Measurements from ENCODE around the gene ZNF516.

The ZNF516 gene

DNA sequence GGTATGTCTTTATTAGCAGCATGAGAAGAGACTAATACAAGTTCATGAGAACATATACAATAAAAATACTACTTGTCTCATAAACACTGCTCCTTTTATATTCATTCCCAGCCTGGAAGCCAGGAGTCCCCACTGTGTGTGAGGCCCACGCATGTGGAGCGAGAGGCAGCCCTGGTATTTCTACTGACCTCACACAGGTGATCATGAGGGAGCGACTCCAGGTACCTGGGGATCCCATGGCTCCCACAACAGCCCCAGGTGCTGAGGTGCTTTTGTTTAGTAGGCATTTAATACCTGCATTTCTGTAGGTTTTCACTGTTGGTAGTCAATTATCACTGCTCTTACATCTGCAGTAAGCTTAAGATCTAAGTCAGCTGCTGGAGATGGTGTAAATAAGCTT is 75.2 kb downstream of the ZNF516 start:
- no peak for DNase-seq

GRCh38 chr18:76416911-76417310 is 78.1 kb downstream of the ZNF516 start:
- DNase-seq = no peak

DNA sequence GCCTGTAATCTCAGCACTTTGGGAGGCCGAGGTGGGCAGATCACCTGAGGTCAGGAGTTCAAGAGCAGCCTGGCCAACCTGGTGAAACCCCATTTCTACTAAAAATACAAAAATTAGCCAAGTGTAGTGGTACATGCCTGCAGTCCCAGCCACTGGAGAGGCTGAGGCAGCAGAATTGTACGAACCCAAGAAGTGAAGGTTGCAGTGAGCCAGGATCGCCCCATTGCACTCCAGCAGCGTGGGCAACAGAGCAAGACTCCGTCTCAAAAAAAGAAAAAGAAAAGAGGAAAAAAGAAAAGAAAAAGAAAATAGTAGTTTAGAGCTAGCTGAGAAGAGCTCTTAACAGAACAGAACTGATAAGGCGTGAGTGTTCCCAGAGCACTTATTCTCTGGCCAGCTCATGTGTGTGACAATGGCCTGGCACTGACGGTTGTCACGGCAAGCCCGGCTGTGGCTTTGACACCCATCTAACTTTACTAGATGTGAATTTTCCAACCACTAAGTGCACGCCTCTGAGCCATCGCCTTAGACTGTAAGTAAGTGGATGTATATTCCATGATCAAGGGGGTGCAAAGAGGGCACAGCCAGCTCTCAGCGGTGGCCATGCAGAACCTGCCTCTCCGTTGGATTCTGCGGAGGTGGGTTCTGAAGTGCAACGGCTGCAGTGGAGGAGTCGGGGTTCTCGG is 80.0 kb downstream of the ZNF516 start:
- no peak for DNase-seq

GRCh38 chr18:76412818-76413565 is 82.0 kb downstream of the ZNF516 start:
- DNase-seq = no peak

DNA sequence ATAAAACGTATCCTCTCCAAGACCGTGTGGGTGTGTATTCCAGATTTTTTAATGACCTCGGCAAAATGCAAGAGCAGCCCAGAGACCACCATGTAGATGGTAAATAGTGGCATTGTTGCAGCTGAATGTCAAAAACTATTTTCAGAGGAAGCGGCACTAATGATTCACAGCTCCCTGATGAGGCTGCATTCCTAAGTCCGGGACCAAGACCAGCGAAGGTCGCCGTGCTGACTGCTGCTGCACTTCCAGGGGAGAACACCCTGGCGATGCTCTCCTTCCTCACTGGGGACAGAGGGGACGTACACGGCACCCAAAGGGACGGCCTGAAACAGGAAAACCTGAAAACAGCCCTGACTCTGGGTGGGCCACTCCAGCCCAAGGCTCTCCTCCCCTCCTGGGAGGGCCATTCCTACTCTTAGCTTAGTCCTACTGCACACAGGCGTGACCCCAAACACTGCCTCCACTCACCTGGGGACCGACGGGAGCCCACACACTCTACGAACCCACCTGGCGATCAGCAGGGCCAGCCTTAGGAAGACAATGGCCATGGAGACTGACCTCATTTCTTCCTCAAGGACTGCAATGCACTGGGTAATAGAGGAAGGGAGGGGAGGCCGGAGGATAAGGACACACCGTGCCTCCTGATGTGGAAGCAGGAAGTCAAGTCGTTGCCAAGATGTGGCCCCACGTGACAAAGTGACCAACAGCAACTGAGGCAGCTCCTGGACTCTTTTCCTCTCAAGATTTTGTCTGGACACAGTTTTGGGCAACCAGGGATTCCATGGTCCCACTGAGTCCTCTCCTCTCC is 82.8 kb downstream of the ZNF516 start:
- no peak for DNase-seq

DNA sequence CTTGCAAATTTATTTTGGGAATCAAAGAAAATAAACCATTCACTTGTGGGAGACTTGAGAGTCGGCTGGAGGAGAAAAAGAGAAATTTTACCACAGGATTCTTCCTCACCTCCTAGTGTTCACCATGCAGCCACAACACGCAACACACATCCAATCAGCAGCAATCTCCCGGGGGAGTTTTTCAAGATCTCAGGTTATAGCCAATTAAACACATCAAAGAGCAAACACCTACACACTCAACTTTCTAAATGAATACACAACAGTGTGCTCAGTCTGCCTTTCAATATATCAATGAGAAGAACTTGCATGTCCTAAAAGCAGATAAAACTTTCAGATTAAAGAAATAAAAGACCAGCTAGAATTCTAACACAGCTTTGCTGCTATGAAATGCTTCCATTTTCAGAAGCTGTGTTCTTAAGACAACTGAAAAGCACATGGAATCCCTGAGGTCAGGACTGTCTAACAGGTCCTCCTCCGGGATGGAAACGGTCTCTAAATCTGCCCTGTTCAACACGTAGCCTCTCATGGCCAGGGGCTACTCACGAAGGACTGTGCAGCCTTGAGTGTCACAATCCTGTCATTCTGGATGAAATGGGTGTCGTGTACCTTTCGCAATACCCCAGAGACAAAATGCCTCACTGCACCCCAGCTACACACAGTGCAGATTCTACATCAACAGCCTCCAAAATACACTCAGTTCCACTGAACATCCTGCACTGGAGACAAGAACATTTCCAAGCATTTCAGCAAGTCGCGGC is 84.2 kb downstream of the ZNF516 start:
- DNase-seq = no peak

GRCh38 chr18:76410033-76410432 is 85.0 kb downstream of the ZNF516 start:
- DNase-seq = no peak

DNA sequence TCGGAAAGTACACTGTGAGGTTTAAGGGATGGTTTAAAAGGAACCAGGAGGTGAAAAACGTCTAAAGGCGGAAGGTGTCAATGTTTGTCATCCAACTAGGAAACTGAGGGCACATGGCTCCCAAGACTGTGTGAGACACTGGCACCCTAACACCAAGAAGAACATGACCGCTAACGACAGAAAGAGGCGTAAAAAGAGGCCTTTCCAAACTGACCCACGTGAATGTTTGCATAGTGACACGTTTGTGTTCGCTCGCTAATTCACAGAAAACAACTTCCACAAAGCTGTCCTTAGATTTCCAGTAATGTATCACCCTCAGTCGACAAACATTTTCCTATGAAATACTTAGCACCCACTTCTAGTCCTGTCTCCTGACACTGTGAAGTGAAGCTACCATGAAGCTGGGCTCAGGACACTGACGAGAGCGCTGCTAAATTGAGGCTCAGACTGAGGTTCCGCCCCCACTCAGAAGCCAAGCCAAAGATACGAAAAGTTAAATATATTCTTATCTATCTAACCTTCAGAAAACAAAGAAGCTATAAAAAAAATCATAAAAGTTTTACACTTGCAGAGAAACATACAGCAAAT is 86.5 kb downstream of the ZNF516 start:
- DNase-seq = no peak

- no peak for DNase-seq
These were observed 87.4 kb downstream of the ZNF516 start for GRCh38 chr18:76407681-76408080.

- no peak for DNase-seq
These were observed 88.3 kb downstream of the ZNF516 start for GRCh38 chr18:76406791-76407190.

DNA sequence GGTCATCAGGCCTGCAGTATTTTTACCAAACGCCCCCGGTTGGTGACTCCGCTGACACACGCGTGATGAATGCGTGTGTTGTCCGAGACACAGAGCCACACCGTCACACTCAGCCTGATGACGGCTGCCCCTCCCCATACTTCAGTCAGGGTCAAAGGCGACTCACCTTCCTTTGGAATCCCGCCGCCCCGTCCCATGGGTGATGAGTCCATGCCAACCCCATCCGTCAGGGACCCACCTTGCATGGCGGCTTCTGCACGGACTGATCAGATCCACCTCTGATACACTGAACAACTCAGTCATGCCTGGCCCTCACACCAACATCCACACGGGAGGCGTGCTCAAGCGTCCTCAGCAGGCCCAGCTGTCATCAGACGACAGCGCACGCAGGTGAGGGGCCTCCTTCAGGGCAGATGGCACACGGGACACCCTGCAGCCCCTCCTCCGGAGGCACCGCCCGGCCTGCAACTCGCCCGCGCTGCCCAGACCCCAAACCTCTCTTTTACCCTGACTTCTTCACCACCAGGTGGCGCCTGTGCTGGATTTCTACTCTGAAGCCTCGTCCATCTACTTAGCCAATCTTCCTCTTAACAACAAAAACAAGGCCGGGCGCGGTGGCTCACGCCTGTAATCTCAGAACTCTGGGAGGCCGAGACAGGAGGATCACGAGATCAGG is 89.2 kb downstream of the ZNF516 start:
- peak; percentile 53 to 59 for DNase-seq

- DNase-seq = no peak
These were observed 89.8 kb downstream of the ZNF516 start for GRCh38 chr18:76405280-76405679.

DNA sequence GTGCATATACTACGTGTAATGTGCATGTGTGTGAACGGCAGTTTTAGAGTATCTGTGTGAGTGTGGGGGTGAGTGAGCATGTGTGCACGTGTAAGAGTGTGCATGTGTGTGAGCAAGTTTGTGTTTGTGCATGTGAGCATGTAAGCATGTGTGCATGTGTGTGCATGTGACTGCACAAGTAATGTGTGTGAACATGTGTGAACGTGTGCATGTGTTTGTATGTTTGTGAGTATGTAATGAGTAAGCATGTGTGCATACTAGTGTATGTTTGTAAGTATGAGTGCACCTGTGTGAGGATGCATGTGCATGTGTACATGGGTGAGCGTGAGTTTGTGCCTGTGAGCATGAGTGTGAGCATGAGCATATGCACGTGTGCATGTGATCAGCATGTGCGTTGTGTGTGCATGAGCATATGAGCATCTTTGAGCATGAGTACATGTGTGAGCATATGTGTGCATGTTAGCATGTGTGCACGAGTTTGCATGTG is 90.7 kb downstream of the ZNF516 start:
- DNase-seq = no peak

GRCh38 chr18:76402026-76402990 is 92.7 kb downstream of the ZNF516 start:
- DNase-seq = no peak

DNA sequence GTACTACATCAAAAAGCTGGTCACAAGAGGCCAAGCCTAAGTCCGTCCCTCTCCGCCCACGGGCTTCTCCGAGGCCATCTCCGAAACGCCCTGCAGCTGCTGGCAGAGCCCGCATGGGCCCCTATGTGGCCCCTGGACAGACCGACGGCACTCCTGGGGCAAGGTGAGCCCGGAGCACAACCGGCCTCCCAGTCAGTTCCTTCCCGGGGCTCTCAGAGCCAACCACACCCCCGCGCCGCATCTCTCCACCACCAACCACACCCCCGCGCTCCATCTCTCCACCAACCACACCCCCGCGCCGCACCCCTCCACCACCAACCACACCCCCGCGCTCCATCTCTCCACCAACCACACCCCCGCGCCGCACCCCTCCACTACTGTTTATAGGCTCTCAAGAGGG is 93.5 kb downstream of the ZNF516 start:
- no peak for DNase-seq

DNA sequence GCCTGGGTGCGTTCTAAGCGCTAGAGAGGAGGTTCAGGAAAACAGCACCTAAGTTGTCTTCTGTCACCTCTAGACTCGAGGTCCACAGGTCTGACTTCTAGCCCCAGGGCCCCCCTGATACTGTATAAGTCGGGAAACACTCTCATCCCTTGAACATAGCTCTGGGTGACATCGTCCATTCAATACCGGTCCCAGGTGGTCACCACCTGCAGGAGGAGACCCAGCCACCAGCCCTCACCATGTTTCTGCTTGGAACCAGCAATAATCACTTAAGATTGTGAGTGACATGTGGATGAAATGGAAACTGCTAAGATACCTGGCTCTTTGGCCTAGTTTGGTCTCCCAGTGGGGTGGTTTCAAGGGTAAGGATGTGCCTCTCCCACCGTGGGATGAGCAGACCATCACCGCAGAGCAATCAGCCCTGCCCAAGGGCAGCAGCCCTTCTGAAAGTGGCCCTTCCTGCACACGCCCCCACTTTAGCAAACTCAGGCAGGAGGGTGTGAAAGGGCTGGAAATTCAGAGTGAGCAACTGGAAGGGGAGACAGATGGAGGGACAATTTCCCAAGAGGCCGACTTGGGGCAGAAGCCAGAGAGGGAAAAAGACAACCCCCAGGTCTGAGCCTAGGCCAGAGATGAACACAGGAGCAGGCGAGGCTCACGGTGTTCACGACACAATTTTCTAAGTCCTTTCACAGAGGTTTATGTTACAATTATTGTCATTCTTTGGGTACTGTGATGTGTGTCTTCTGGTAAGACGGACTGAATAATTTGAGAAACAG is 95.2 kb downstream of the ZNF516 start:
- DNase-seq = no peak

DNA sequence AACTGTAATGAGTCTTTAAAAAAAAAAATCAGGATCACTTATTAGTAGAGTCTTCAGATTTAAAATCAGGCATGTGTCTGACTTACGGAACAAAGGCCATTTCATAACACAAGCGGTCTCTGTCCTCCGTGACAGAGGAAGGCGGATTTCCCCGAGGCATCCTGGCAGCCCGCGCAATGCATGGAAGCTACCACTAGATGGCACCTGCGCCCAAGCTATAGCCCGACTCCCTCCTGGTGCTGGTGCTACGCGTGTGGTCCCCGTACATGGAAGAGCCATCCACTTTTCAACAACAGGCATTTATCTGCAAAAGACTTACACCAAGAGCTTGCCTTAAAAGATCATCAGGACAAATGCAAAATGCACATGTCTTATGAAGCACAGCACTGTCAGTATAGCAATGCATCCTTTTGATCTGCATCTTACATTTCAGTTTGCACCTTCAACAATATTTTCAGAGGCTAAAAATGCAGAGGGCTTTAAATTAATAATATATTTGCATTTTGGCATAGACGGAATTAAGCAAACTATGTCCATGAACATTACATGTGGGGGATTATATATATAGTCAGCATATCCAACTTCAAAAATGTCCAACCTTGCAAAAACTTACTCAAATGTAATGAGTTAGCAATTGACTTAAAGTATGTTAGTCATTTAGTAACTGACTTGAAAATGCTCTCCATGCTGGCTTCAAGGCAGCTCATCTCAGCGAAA is 96.0 kb downstream of the ZNF516 start:
- DNase-seq = peak; percentile 73 to 78

DNA sequence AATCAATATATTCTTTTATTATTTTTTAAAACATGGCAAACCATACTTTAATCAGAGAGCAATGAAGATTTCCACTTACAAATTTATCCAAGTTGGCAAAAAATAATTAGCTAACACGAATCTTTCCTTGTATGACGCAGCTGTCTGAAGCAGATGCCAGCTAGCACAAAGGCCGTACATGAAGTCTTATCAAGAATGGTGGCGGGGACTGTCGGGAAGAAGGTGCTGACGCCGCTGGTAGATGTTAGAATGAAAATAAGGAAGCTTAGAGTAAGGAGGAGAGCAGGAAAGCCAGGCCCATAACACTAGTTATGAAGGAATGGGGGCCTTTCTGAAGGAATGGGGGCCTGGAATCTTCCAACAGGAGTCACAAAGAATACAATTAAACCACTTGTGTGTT is 96.7 kb downstream of the ZNF516 start:
- no peak for DNase-seq

DNA sequence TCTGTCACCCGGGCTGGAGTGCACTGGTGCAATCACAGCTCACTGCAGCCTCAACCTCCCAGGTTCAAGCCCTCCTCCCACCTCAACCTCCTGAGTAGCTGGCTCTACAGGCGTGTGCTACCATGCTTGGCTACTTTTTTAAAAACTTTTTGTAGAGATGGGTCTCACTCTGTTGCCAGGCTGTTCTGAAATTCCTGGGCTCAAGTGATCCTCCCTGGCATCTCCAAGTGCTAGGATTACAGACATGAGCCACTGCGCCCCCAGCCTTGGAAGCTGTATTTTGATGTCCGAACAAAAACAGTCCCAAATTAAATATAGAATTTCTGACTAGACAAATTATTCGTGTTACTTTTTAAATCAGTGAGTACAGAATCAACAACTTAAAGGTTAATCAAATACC is 97.4 kb downstream of the ZNF516 start:
- DNase-seq = no peak
